Measurements from ENCODE around the gene CYP2U1. TPM values are rescaled to one million over a fixed set of nuclear protein-coding genes. Genes with fewer than 3 reads are reported as not detected.
"Not testable (repeated sequence)": the region's sequence is repeated elsewhere in the genome, so short reads cannot be mapped to it uniquely, and the experiment has no call there.

Gene CYP2U1
- polyA plus RNA-seq, 3 donors, result 4.5 to 5.1 (median 4.7) TPM

- peak; percentile 65 for DNase-seq
Observed at GRCh38 chr4:107913283-107913899, 18.0 kb upstream of the CYP2U1 start.

DNA sequence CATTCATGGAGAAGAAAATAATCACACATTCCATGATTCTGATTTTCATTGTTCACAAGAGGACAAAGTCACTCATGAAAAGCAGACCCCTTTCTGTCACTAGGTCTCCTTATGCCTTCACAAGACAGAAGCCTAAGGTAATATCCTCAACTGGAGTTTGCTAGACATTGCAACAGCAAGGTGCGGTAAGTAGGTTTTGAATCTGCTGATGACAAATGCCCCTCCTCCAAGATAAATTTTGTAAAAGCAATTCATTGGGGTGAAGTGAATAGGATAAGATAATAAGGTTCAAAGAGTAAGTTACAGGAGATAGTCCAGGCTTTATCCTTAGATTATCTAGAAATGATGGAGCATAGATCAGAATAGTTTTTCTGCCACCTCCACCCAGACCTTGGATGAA, 16.1 kb upstream of the CYP2U1 start:
- DNase-seq, result no peak

- no peak for DNase-seq
Observed at GRCh38 chr4:107916623-107917022, 14.7 kb upstream of the CYP2U1 start.

DNA sequence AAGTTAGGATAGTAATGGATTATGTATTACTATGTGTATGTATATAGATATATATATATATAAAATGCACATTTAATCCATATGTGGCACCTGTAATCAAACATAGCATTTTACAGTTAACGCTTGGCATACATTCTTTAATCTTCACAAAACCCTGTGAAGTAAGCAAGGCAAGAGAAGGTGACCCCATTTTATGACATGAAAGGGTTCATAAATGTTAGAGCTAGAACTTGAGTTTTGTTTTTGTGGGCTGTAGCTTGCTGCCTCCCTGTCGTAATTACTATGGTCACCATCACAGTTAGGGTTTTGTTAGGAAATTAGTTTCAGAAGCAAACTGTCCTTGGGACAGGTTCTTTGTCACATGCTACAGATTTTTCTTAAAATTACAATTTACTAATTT, 13.8 kb upstream of the CYP2U1 start:
- no peak for DNase-seq

GRCh38 chr4:107922486-107923473, 8.6 kb upstream of the CYP2U1 start:
- no peak for DNase-seq

- not testable (repeated sequence) for DNase-seq
Observed at GRCh38 chr4:107925713-107926112, 5.6 kb upstream of the CYP2U1 start.

GRCh38 chr4:107926875-107927274, 4.5 kb upstream of the CYP2U1 start:
- not testable (repeated sequence) for DNase-seq

GRCh38 chr4:107931775-107932321, 499 bp downstream of the CYP2U1 start:
- DNase-seq, result no peak

- no peak for DNase-seq
Observed at GRCh38 chr4:107935246-107935645, 3.9 kb downstream of the CYP2U1 start.

GRCh38 chr4:107937040-107937439, 5.7 kb downstream of the CYP2U1 start:
- no peak for DNase-seq

- no peak for DNase-seq
Observed at GRCh38 chr4:107939307-107939706, 8.0 kb downstream of the CYP2U1 start.

DNA sequence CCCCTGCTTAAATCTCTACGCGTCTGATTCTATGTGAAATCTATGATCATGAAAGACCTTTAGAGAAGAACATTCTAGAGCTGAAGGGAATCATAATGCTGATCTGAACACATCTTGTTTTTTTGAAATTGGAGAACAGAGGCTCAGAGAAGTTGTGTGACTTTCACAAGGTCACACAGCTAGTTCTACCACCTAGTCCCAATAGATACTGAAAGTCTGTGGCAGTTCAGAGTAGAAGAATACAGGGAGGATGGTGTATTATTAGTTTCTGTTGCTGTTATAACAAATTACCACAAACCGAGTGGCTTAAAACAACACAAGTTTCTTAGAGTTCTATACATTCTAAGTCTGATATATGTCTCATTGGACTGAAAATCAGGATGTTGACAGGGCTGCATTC, 14.5 kb downstream of the CYP2U1 start:
- DNase-seq, result no peak

- no peak for DNase-seq
Observed at GRCh38 chr4:107950746-107951540, 19.6 kb downstream of the CYP2U1 start.

DNA sequence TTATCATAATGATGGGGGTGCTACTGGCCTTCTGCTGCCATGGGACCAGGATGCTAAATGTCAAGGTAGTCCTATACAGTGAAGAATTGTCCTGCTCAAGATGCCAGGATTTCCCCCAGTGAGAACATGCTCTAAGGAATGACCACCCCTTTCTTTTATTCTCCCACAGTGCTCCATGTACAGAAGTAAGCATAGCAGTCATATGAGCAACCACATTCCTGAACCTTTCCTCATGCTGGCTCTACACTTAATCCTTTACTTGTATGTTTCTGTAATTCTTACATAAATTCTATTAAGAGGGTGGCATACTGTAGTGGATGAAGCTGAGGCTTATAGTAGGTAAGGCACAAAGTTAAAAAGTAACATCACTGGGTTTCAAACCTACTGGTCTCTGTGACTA, 20.2 kb downstream of the CYP2U1 start:
- no peak for DNase-seq

- DNase-seq, result no peak
Observed at GRCh38 chr4:107956011-107956410, 24.7 kb downstream of the CYP2U1 start.

DNA sequence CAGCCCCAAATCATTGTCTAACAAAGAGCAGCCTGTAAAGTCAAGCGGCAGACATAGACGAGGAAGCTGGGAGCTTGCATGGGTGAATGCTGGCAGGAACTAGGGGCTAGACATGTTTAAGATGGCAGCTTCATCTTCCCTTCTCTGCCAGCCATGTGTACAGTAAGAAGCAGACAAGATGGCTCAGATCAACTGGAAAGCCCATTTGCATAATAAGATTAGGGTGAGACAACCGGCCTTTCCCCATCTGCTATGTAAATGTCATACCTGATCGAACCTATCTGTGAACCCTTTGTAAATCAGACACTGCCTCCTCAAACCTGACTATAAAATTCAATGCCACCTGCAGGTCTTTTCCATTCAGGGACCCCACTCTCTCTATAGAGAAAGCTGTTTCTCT, 35.6 kb downstream of the CYP2U1 start:
- no peak for DNase-seq

GRCh38 chr4:107967519-107967918, 36.2 kb downstream of the CYP2U1 start:
- not testable (repeated sequence) for DNase-seq

GRCh38 chr4:107967921-107968320, 36.6 kb downstream of the CYP2U1 start:
- not testable (repeated sequence) for DNase-seq

- no peak for DNase-seq
Observed at GRCh38 chr4:107970063-107970798, 38.9 kb downstream of the CYP2U1 start.

- no peak for DNase-seq
Observed at GRCh38 chr4:107972605-107973004, 41.3 kb downstream of the CYP2U1 start.

- no peak for DNase-seq
Observed at GRCh38 chr4:107974523-107974922, 43.2 kb downstream of the CYP2U1 start.

All from renal pelvis (tissue), 4 donors.